IMR-90 (cell line): ENCODE results near the gene CD99. TPM values are rescaled to one million over a fixed set of nuclear protein-coding genes. Genes with fewer than 3 reads are reported as not detected.

Experiments
- ATAC-seq: fragments of 200-7000 bp; cut with Tn5 transposase; 2 replicates; pipeline ENCODE4 v1.9.1; 2020; ENCODE audit warnings: low read depth, mild to moderate bottlenecking, moderate library complexity
- BruUV-seq: library from RNA; stranded (reverse); fragments of 400-500 nt; replicated peaks from 2 replicates; lab custom pipeline; 2021; lab: Mats Ljungman, UMichigan
- CTCF ChIA-PET: fragments of 300-600 bp; formaldehyde crosslinking; extraction: SDS; loops from one replicate; lab custom pipeline; 2021; ENCODE audit warnings: antibody characterized with exemption; lab: Yijun Ruan, JAX
- POLR2A ChIA-PET: fragments of 300-600 bp; sonication (Branson Sonifier 250); formaldehyde crosslinking; loops from one replicate; lab custom pipeline; 2022; ENCODE audit warnings: antibody characterized with exemption; ENCODE audit not compliant: unreplicated experiment; lab: Charles Lee
- DNase-seq: peaks from one replicate; pipeline ENCODE4 v3.0.0; 2013
- H2AFZ ChIP-seq: replicated peaks from 2 replicates; pipeline ENCODE3; 2013; ENCODE audit warnings: low read length, mild to moderate bottlenecking; ENCODE audit not compliant: poor library complexity
- H2AK5ac ChIP-seq: 2 replicates; pipeline ENCODE4 v1.6.1; 2013; ENCODE audit warnings: low read depth, low read length, inconsistent platforms
- H2AK9ac ChIP-seq: replicated peaks from 2 replicates; pipeline ENCODE3; 2013; ENCODE audit warnings: mild to moderate bottlenecking, low read depth, low read length, moderate library complexity; ENCODE audit not compliant: poor library complexity
- H2BK120ac ChIP-seq: 2 replicates; pipeline ENCODE4 v1.6.1; 2013; ENCODE audit warnings: low read depth, low read length, inconsistent platforms
- H2BK15ac ChIP-seq: 3 replicates; pipeline ENCODE4 v1.6.1; 2013; ENCODE audit warnings: low read depth, low read length, inconsistent platforms
- H2BK20ac ChIP-seq: 2 replicates; pipeline ENCODE4 v1.6.1; 2013; ENCODE audit warnings: low read depth, mild to moderate bottlenecking, inconsistent platforms, low read length, moderate library complexity
- H2BK5ac ChIP-seq: 2 replicates; pipeline ENCODE4 v1.6.1; 2013; ENCODE audit warnings: mild to moderate bottlenecking, low read depth, low read length, inconsistent platforms; ENCODE audit not compliant: poor library complexity, severe bottlenecking
- H3K14ac ChIP-seq: replicated peaks from 2 replicates; pipeline ENCODE4 v1.6.1; 2013; ENCODE audit warnings: low read depth, low read length, inconsistent platforms
- H3K18ac ChIP-seq: 2 replicates; pipeline ENCODE4 v1.6.1; 2013; ENCODE audit warnings: low read depth, low read length, control low read depth
- H3K23ac ChIP-seq: 2 replicates; pipeline ENCODE4 v1.6.1; 2013; ENCODE audit warnings: low read depth, low read length, inconsistent platforms
- H3K27ac ChIP-seq: 2 replicates; pipeline ENCODE4 v1.5.1; 2013; ENCODE audit warnings: mild to moderate bottlenecking, control low read depth, low read length; ENCODE audit not compliant: insufficient read depth
- H3K27me3 ChIP-seq: 2 replicates; pipeline ENCODE4 v1.6.1; 2013; ENCODE audit warnings: low read length; ENCODE audit not compliant: control insufficient read depth, insufficient read depth
- H3K36me3 ChIP-seq: 2 replicates; pipeline ENCODE4 v1.6.1; 2013; ENCODE audit warnings: low read length, mixed read lengths; ENCODE audit not compliant: control insufficient read depth, insufficient read depth
- H3K4ac ChIP-seq: 2 replicates; pipeline ENCODE4 v1.6.1; 2013; ENCODE audit warnings: low read depth, low read length, inconsistent platforms
- H3K4me1 ChIP-seq: 2 replicates; pipeline ENCODE4 v1.6.1; 2013; ENCODE audit warnings: low read length, mixed read lengths; ENCODE audit not compliant: control insufficient read depth, insufficient read depth
- H3K4me2 ChIP-seq: 2 replicates; pipeline ENCODE4 v1.6.1; 2013; ENCODE audit warnings: low read depth, mild to moderate bottlenecking, control low read depth, low read length, moderate library complexity
- H3K4me3 ChIP-seq: 2 replicates; pipeline ENCODE4 v1.5.1; 2013; ENCODE audit warnings: low read depth, mild to moderate bottlenecking, control low read depth, low read length, moderate library complexity; ENCODE audit not compliant: insufficient read depth
- H3K56ac ChIP-seq: 2 replicates; pipeline ENCODE4 v1.6.1; 2013; ENCODE audit warnings: low read length, inconsistent platforms; ENCODE audit not compliant: insufficient read depth; ENCODE audit errors: extremely low read depth
- H3K79me1 ChIP-seq, 2 experiments: 2 replicates each; pipeline ENCODE4 v1.6.1; 2013; ENCODE audit warnings: low read length in 2 of 2, inconsistent platforms in 1 of 2, low read depth in 1 of 2
- H3K9ac ChIP-seq: 2 replicates; pipeline ENCODE4 v1.6.1; 2013; ENCODE audit warnings: low read depth, low read length, control low read depth
- H3K9me1 ChIP-seq: 2 replicates; pipeline ENCODE4 v1.6.1; 2013; ENCODE audit warnings: low read length, inconsistent platforms; ENCODE audit not compliant: insufficient read depth
- H3K9me3 ChIP-seq: 2 replicates; pipeline ENCODE4 v1.6.1; 2013; ENCODE audit warnings: low read length; ENCODE audit not compliant: control insufficient read depth, insufficient read depth
- H4K20me1 ChIP-seq: 2 replicates; pipeline ENCODE4 v1.6.1; 2013; ENCODE audit warnings: low read length, inconsistent platforms; ENCODE audit not compliant: insufficient read depth
- H4K5ac ChIP-seq: 2 replicates; pipeline ENCODE4 v1.6.1; 2013; ENCODE audit warnings: mild to moderate bottlenecking, low read depth, low read length, control low read depth
- H4K8ac ChIP-seq, 2 experiments: 2 replicates each; pipeline ENCODE4 v1.6.1; 2013; ENCODE audit warnings: low read depth in 2 of 2, low read length in 2 of 2, control low read depth in 1 of 2, inconsistent platforms in 1 of 2
- H4K91ac ChIP-seq: 2 replicates; pipeline ENCODE4 v1.6.1; 2013; ENCODE audit warnings: low read depth, low read length, inconsistent platforms; ENCODE audit not compliant: insufficient read depth
- CEBPB ChIP-seq: IDR thresholded peaks from 2 replicates; pipeline ENCODE4 v1.6.1; 2012; ENCODE audit warnings: low read depth, low read length, improper control_type of control experiment
- CTCF ChIP-seq: conservative IDR thresholded peaks from 2 replicates; pipeline ENCODE4 v1.5.1; 2012; ENCODE audit warnings: mild to moderate bottlenecking, low read depth, low read length, improper control_type of control experiment
- MAZ ChIP-seq: IDR thresholded peaks from 2 replicates; pipeline ENCODE4 v1.6.1; 2012; ENCODE audit warnings: low read depth, mild to moderate bottlenecking, low read length, improper control_type of control experiment, moderate library complexity, borderline replicate concordance
- POLR2A ChIP-seq: IDR thresholded peaks from 2 replicates; pipeline ENCODE4 v1.6.1; 2012; ENCODE audit warnings: mild to moderate bottlenecking, low read depth, low read length
- RFX5 ChIP-seq: IDR thresholded peaks from 2 replicates; pipeline ENCODE4 v1.8.0; 2012; ENCODE audit warnings: low read depth, mild to moderate bottlenecking, low read length, moderate library complexity
- SMC3 ChIP-seq: fragments of 150-350 bp; IDR thresholded peaks from 2 replicates; pipeline ENCODE4 v1.6.1; 2016; ENCODE audit warnings: low read depth, mild to moderate bottlenecking, antibody characterized with exemption, low read length, moderate library complexity
- USF2 ChIP-seq: fragments of 150-350 bp; IDR thresholded peaks from 2 replicates; pipeline ENCODE4 v1.6.1; 2017; ENCODE audit warnings: mild to moderate bottlenecking, antibody characterized with exemption, low read length, low read depth
- WGBS, 2 experiments: methylation state at CpG; one replicate each; pipeline versions ENCODE4 v1.1.5 to v1.1.7; 2013; ENCODE audit warnings: missing lambda C conversion rate in 2 of 2; ENCODE audit not compliant: insufficient read length in 1 of 2; ENCODE audit errors: extremely low coverage in 2 of 2; 5-methylcytosine and 5-hydroxymethylcytosine counted together
- dilution Hi-C: fragments of 300-500 bp; cut with HindIII; formaldehyde crosslinking; loops from one replicate; pipeline ENCODE4 v1.14.3; 2018; ENCODE audit warnings: low sequenced_read_pairs; ENCODE audit not compliant: unreplicated experiment
- in situ Hi-C: fragments of 300-500 bp; cut with MboI; formaldehyde crosslinking; loops from 3 replicates; pipeline ENCODE4 v1.14.3; 2019; ENCODE audit warnings: low sequenced_read_pairs, inconsistent platforms, mixed read lengths
- intact Hi-C: fragments of 100-400 bp; cut with micrococcal nuclease; formaldehyde crosslinking; loops from 2 replicates; pipeline ENCODE4 v1.10.0; 2022
- polyA plus RNA-seq, 3 experiments: library from polyadenylated mRNA; depleted of rRNA; stranded (reverse); fragments of >200 nt; gene quantifications; 2 replicates each; pipeline ENCODE4 v1.2.3, GENCODE V29; 2012; ENCODE audit warnings: low replicate concordance in 1 of 3
- total RNA-seq: library from RNA; depleted of rRNA; stranded (reverse); fragments of >200 nt; gene quantifications from 2 replicates; pipeline ENCODE4 v1.2.3, GENCODE V29; 2012

Gene CD99
- total and polyA plus RNA-seq, 2 of the 4 experiments (the other 2 are of a cell fraction), result 102 to 369 TPM

GRCh38 chrX:2705046-2705832, 14.1 kb downstream of the CD99 start:
- Histone ChIP-seq H3K4me3 (no peak overlapping the region), H3K79me1 (peaks cover 17 to 85% of the 10 kb centered on the region in 2 experiments), H3K9me1 (peaks cover 34% of the 10 kb centered on the region), H4K8ac (no peak overlapping the region), H3K36me3 (peaks cover 7% of the 10 kb centered on the region), H2BK20ac (no peak overlapping the region), H3K27ac (no peak overlapping the region), H4K91ac (no peak overlapping the region), H2BK120ac (no peak overlapping the region), H2AK5ac (no peak overlapping the region), H3K9me3 (no peaks in the 10 kb centered on the region), H3K14ac (no peak overlapping the region), H2AK9ac (no peak overlapping the region), H4K20me1 (peaks cover 96% of the 10 kb centered on the region), H2BK5ac (no peak overlapping the region), H3K4me2 (no peak overlapping the region), H4K5ac (no peak overlapping the region), H3K27me3 (no peaks in the 10 kb centered on the region), H3K56ac (no peak overlapping the region), H2AFZ (no peak overlapping the region), H3K18ac (no peak overlapping the region), H2BK15ac (no peak overlapping the region), H3K9ac (no peak overlapping the region), H3K23ac (no peak overlapping the region), H3K4me1 (peaks cover 23% of the 10 kb centered on the region), H3K4ac (no peak overlapping the region)
- BruUV-seq, result no TSS peak
- dilution Hi-C loops, result no loop called here
- ATAC-seq (no peak), DNase-seq (no peak)
- intact Hi-C loops, result no loop called here
- ChIA-PET POLR2A (no interaction called here), CTCF (no interaction called here)
- TF ChIP-seq CEBPB (no peak), USF2 (no peak), MAZ (no peak), CTCF (no peak), RFX5 (no peak), SMC3 (no peak), POLR2A (no peak)
- in situ Hi-C loops, result no loop called here
- WGBS, 2 experiments, result 80% methylated on average over 1 of the region's 18 CpGs; no CpG with 5 or more reads in 1 of the 2 experiments
